AG08395 (cell line): ENCODE data around the gene VARS2.
A peak's percentile ranks its signal among the peaks of the same experiment; 100 is the strongest.
"Not testable (repeated sequence)": the region's sequence is repeated elsewhere in the genome, so short reads cannot be mapped to it uniquely, and the experiment has no call there.

Experiments
- DNase-seq: peaks from one replicate; pipeline ENCODE4 v3.0.0; 2012; ENCODE audit warnings: mixed read lengths, low spot score

The VARS2 gene

DNA sequence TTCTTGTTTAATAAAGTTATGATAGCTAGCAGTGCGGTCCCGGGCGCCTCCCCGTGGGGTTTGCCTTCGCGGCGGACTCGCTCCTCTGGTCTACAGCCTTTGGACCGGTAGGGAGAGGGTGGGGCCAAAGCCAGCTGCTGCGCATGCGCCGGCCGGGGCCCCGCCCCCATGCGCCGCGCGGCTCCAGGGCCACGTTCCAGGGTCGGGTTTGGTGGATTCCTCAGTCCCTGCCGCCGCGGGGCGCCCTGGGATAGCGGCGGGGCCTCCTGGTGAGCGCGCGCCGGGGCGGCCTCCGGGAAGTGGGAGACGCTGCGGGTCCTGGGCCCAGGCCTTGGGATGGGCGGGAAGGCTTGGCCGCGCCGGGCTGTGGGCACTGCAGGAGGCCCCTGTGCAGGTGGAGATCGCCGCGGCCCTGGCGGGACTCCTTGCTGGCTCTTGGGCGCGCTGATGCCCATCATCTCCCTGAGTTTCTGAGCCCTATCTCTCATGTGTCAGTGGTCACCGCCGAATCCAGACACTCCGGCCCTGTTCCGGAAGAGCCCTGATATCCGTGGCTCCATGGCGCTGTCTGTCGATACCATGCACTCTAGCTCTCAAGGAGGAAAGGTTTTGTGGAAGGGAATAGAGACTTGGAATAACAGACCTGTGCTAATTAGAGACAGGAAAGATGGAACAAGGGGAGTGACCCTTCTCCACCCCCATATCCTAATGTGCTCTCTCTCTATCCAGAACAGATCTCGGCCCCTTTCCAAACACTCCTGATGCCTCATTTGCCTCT is at the start of gene VARS2:
Gene VARS2, plus strand, starts transcription at position 163 of the 778 bp plus-strand sequence. Its CDS starts 599 bp downstream, at position 762.
- peak; percentile 98 for DNase-seq

DNA sequence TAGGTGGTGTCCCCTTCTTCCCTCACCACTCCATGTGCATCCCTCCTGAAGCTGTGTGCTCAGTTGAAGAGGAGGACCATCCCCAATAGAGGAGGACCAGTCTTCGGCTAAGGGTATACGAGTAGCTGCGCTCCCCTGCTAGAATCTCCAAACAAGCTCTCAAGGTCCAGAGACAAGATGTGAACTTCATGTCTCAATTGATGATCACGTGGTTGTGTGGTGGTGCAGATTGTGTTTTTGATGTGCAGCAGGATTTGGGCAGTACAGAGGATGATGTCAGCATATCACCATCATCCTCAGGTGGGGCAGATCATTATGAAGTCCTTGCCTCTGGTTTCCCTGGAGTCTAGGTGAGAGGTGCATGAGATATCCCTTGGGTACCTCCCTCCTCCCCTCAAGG is 49.7 kb upstream of the VARS2 start:
- no peak for DNase-seq

DNA sequence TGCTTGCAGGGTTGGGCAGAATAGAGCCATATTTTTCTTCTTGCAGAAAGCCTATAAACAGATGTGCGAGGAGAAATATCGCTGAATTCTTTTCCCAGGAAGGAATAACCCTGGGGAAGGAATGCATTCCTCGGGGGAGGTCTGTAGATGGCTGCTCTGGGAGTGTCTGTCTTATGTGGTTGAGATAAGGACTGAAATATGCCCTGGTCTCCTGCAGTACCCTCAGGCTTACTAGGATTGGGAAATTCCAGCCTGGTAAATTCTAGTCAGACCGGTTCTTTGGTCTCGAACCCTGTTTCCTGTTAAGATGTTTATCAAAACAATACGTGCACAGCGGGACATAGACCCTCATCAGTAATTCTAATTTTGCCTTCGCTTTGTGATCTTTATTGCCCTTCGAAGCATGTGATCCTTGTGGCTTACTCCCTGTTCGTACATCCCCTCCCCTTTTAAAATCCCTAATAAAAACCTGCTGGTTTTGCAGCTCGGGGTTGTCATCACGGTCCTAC is 44.7 kb upstream of the VARS2 start:
- not testable (repeated sequence) for DNase-seq

DNA sequence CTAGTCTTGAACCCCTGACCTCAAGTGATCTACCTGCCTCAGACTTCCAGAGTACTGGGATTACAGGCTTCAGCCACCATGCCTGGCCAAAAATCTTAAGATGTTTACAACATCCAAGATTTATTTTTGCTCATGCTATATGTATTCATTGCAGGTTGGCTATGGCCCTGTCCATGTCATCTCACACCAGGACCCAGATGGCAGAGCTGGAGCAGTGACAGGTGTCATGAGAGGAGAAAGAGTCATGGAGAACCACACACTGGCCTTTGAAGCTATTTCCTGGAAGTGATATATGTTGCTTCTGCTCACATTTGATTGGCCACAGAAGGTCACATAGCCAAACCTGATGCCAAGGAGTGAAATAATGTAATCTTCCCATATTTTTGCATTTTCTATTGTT is 43.5 kb upstream of the VARS2 start:
- no peak for DNase-seq

DNA sequence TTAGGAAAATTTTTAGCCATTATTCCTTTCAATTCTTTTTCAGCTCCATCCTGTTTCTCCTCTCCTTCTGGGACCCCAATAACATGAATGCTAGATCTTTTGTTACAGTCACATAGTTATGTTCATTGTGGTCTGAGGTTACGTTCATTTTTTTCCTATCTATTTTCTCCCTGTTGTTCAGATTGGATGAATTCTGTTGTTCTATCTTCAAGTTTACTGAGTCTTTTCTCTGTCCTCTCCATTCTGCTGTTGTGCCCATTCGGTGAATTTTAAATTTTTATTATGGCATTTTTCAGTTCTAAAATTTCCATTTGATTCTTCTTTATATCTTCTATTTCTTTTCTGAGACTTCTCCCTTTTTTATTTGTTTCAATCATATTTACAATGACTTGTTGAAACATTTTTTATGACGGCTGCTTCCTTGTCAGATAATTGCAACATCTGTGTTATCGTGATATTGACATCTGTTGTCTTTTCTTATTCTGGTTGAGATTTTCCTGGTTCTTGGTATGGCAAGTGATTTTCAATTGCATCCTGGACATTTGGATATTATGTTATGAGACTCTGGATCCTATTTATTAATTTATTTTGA is 42.4 kb upstream of the VARS2 start:
- DNase-seq: no peak

DNA sequence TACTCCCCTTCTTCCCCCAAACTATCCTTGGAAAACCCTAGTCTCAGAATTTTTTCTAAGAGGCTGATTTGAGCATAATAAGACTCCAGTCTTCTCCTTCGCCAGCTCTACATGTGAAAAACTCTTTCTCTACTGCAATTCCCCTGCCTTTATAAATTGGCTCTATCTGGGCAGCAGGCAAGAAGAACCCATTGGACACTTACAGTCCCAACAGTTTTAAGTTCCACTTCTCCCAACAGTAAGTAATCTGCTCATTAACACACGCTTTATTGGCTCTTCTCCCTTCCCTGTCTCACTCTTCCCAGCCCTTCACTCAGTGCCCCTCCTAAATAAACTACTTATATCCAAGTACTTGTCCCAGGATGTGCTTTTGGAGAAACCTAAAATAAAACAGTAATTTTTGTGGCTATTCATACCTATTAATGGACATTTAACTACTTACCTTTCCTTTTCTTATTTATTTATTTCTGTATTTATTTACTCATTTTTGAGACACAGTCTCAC is 40.8 kb upstream of the VARS2 start:
- no peak for DNase-seq

DNA sequence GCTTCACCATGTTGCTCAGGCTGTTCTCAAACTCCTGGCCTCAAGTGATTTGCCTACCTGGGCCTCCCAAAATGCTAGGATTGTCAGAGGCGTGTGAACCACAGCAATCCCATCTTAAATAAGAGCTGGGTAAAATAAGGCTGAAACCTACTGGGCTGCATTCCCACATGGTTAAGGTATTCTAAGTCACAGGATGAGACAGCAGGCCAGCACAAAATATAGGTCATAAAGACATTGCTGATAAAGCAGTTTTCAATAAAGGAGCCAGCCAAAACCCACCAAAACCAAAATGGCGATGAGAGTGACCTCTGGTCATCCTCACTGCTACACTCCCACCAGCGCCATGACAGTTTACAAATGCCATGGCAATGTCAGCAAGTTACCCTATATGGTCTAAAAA is 40.2 kb upstream of the VARS2 start:
- not testable (repeated sequence) for DNase-seq

DNA sequence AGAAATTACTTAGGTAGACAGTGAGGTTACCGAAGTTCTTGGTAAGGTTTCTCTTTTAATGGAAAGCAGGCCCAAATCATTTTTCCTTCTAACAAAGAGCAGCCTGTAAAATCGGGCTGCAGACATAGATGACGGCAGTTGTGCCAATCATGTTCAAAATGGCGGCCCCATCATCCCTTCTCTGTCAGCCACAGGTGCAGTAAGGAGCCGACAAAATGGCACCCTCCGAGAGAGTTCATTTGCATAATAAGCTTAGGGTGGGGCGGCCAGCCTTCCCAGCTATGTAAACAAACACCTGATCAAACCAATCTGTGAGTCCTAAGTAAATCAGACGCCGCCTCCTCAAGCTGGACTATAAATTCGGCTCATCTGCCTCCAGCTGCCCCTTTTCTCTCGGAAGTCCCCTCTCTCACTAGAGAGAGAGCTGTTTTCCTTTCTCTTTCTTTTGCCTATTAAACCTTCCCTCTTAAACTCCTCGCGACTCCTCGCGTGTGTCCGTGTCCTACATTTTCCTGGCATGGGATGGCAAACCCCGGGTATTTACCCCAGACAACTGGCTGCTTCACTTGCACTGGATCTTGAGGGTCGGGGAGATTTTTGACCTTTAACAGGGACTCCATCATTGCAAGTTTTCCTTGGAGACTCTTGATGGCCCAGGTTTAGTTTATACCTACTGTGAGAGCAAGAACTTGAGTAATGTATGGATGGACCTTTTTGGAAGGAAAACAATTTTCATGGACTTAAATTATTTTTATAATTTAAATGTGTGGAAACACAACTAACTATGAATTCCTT is 38.6 kb upstream of the VARS2 start:
- DNase-seq: no peak

DNA sequence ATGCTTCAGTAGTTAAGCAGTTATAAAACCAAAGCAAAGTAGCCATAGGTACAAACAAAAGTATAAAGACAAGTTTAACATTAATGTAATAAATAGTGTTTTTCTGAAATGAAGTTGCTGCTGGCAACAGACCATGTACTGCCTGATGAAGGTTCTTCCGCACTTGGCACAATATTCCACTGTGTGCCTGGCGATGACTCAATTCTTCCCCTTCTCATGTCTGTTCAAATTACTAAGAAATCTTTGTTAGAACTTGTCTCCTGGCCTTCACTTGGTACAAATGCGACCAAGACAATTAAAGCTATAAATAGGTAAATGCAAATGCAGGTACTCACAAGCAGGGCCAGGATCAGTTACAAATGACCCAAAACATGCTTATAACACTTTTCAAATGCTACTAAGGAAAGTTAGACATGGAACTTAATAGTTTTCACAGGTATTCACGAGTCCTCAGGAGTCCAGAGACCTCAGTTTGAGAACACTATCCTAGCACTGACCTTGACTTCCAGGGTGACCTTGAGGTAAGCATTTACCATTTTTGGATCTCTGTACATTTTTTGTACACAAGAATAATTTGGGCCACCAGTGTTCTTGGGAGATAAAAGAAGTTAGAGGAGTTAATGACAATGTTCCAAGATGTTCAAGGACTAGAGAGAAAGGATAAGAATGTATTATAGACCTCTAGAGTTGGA is 37.9 kb upstream of the VARS2 start:
- DNase-seq: peak; percentile 49

DNA sequence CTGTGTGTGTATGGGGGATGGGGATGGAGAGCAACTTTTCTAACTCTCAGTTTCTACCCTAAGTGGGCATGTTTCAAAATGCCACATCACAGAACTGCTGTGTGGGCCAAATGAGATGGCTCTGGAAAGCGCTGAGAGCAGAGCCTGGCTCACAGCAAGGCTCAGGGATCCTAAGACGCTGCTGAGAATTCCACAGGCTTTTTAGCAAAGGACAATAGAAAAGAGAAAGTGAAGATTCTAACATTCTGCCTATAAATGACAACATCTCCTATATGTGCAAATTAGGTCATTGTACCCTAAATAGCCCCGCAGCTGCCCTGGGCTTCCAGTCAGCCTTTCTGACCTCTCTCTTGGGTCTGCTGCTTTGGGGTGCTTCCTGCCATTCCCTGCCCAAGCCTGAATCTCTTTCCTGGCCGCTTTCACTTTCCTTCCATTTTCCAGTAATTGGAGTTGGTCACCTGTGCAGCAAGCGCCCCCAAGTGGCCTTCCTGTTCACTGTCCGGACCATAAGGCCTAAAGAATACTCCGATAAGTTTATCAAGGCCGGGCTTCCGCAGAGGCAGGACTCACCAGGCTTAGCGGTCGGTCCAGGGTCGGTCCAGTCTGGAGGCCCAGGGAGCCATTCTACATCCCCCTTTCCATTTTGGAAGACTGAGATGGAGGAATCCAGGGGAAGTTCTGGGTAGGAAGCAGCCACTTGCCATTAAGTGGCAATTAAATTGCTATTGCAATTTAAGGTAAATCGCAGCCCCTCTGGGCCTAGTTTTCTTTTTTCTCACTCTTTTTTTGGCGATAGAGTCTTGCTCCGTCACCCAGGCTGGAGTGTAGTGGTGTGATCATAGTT is 36.4 kb upstream of the VARS2 start:
- peak; percentile 89 for DNase-seq

DNA sequence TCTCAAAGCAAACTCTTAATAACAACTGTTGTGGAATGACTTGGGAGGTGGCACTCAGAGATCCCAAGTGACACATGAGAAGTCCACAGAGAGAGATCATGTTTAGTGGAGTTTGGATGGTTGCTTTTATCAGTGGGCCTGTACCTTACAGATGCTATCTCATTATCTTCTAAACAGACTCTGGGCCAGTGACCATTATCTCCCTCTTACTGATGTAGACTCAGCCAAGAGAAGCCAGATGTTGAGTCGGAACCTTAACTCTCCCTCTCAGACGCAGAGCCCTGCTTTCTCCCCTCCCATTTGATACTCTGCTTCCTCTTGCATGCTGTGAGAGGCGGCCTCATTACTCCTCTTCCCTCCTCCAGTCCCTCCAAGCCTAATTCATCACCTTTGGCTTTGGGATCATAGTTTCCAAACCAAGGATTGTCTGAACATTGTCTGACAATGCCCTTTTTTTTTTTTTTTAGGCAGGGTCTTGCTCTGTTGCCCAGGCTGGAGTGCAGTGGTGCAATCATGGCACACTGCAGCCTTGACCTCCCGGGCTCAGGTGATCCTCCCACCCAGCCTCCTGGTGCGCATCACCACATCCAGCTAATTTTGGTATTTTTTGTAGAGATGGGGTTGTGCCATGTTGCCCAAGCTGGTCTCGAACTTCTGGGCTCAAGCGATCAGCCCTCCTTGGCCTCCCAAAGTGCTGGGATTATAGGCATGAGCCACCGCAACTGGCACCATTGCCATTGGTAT is 34.2 kb upstream of the VARS2 start:
- DNase-seq: no peak

DNA sequence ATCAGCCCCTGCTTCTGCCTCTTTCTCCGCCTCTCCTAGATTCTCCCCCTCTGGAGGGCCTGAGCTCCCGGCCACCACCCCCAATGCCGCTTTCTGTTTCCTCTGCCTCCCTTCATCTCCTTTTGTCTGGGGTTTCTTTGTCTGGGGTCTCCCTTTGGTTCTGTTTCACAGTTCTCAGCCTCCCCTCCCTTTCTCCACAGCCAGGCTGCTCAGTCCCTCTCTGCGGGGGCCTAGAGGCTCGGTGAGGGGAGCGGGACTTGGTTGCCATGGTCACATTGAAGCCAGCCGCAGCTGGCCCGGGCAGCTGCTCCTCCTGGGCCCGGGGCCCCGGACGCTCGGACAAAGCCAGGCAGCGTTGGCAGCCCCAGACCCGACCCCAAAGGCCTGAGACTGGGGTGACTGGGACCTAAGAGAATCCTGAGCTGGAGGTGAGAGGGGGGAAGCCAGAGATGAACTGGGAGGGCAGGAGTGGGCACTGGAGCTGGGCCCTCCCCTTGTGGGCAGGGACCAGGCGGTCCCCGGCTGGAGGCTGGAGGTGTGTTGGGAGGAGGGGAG is 33.3 kb upstream of the VARS2 start:
- no peak for DNase-seq

DNA sequence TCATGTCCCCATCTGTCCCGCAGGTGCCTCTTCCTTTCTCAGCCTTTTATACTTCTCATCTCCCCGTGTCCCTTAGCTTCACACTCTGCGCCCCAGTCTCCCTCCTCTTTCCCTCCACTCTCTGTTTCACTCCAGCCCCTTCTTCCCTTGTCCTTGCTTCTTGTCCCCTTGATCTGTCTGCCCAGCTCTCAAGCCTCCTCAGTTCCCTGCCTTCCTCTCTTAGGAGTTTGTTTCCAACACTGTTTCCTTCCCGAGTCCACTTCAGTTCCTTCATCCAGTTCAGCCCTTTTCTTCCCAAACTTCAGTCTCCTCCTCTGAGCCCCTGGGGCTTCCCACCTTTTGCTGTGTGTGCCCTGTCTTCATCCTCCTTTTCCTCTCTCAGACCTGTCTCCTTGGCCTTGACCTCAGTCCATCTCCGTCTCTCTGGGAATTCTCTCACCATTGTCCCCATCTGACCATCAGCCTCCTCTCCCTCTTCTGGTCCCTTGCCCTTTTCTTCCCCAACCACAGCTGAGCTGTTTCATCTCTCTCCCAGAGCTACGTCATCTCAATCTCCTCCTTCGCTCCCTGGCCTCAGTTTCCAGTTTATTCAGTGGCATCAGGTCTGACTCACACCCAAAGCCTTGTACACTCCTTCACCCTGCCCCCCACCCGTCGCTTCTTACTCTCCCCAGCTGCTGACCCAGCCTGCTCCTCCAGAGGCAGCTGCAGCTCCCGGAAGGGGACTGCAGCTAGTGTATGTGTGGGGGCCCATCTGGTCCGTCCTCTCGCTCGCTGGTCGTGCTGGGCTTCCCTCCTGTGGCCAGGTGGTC is 32.4 kb upstream of the VARS2 start:
- no peak for DNase-seq

DNA sequence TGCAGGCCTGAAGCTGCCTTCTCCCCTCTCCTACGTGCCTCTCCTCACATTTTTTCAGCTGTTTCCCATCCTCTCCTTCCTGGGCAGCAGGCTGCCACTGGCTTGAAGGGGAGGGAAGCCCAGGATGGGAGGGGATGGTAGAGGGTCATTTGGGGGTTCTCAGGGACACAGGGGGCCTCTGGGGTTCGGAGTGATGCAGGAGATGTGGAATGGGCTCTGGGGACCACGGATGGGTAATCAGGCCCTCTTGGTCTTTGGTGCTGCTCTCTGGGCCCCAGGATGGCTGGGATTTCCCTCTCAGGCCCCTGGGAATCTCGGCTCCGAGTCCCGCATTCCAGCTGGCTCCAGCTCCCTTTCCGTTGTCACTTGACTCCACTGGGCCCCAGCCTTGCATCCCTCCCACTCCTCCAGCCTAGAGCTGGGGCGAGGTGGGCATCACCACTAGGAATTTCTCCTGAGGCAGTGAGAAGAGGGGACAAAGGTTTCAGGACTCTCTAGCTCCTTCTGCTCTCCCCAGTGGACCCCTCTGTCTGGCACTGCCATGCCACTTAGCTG is 31.8 kb upstream of the VARS2 start:
- no peak for DNase-seq

DNA sequence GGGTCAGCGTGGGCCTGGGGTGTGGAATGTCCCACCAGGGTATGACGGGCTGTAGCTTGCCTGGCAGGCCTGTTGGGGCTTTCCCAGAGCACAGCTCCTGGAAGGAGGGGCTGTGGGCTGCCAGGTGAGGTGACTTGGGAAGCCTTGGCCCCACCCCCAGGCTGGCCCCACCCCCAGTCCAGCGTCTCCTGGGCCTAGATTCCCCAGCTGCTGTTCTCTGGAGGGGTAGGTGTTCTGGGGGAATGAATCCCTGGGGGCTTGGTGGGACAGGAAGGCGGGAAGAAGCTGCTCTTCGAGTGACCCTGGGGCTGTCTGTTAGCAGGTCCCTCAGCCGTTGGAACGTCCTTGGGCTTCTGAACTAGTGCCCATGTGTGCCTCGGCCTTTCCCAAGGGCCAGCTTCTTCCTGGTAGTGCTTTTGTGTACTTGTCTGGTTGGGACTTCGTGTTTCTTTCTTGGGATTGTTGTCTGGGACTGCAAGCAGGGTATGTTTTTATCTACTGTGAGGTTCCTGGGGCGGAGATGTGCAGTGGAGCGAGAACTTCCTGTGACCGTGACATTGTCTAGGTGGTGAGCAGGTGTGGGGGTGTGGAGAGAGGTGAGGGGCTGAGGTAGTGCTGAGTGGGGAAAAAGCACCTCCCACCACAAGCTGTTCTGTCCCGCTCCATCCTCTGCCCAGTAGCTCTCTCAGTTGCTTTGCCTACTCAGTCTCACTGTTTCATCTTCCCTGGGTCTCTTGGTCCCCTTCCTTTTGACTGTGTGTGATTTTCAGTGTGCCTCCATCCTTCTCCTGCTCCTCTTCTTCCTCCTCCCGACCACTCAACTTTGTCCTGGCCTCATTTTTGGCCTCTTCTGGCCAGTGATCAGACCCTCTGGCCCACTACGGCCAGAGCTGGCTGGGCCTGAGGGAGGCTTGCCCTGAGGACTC is 31.0 kb upstream of the VARS2 start:
- no peak for DNase-seq

DNA sequence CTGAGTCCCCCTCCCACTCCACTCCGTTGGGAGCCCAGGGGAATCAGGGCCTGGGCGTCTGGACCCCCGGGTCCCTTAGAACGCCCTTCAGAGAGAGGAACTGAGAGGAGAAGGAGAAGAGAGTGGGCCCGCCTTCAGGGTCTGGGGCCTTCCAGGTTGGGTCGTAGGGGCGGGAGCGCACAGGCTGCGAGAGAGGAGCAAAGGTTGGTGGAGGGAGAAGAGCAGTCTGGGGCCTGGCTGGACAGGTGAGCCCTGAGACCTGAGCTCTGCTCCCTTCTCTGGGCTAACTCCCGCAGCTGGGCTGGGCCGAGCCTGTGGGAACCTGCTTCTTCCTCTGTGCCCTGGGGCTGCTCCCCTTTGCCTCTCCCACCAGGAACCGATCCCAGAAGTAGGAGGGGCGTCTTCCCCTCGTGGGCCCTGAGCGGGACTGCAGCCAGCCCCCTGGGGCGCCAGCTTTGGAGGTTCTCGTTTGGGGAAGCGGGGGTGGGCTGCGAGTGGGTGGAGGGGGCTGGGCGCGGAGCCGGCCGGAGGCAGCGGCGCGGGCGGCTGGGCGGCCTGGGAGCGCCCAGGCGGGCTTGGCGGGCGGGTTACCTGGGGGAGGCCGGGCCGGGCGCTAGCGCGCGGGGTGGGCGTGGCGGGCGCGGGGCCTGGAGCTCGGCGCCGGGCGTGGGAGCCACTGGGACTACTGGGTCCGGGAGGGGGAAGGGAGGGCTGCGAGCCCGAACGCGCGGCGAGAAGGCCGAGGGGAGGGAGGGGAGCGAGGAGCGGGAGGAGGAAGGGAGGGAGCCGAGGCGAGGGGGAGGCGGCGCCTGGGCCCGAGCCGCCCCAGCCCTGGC is 30.1 kb upstream of the VARS2 start, which contains the start of gene DDR1:
Gene DDR1, plus strand, starts transcription at position 835 of the 836 bp plus-strand sequence. CDS start 4,211 bp downstream, outside the sequence.
- peak; percentile 73 for DNase-seq
